C1 segment of cervical spinal cord (tissue), 14 donors: Measurements from ENCODE around the gene PDE3A.
"Not testable (repeated sequence)": the region's sequence is repeated elsewhere in the genome, so short reads cannot be mapped to it uniquely, and the experiment has no call there.

ENCODE experiments used
- DNase-seq, 14 donors: peaks; one replicate each; lab custom pipeline; 2025; lab: John Stamatoyannopoulos, UW

PDE3A gene

GRCh38 chr12:20601668-20602280 is 233.4 kb downstream of the PDE3A start:
- DNase-seq, result peak in 1 of 14 donors; percentile 4

GRCh38 chr12:20602641-20603391 is 234.5 kb downstream of the PDE3A start:
- DNase-seq, result no peak

- no peak for DNase-seq
Observed at GRCh38 chr12:20604408-20605067, 236.2 kb downstream of the PDE3A start.

- not testable (repeated sequence) for DNase-seq
Observed at GRCh38 chr12:20615020-20615419, 246.7 kb downstream of the PDE3A start.

- DNase-seq, result no peak
Observed at GRCh38 chr12:20616093-20616492, 247.8 kb downstream of the PDE3A start.

- DNase-seq, result no peak
Observed at GRCh38 chr12:20620261-20620660, 251.9 kb downstream of the PDE3A start.

- DNase-seq, result no peak
Observed at GRCh38 chr12:20624718-20625117, 256.4 kb downstream of the PDE3A start.

GRCh38 chr12:20625531-20625930 is 257.2 kb downstream of the PDE3A start:
- no peak for DNase-seq

- DNase-seq, result no peak
Observed at GRCh38 chr12:20627001-20627588, 258.8 kb downstream of the PDE3A start.

GRCh38 chr12:20628226-20628787 is 260.0 kb downstream of the PDE3A start:
- no peak for DNase-seq

- no peak for DNase-seq
Observed at GRCh38 chr12:20628999-20629398, 260.7 kb downstream of the PDE3A start.

GRCh38 chr12:20629414-20630156 is 261.2 kb downstream of the PDE3A start:
- no peak for DNase-seq

- DNase-seq, result no peak
Observed at GRCh38 chr12:20631711-20632110, 263.4 kb downstream of the PDE3A start.

- DNase-seq, result no peak
Observed at GRCh38 chr12:20641106-20641505, 272.8 kb downstream of the PDE3A start.

GRCh38 chr12:20643822-20644221 is 275.5 kb downstream of the PDE3A start:
- DNase-seq, result no peak

GRCh38 chr12:20646239-20646827 is 278.0 kb downstream of the PDE3A start:
- no peak for DNase-seq

- DNase-seq, result no peak
Observed at GRCh38 chr12:20653871-20654270, 285.5 kb downstream of the PDE3A start.

GRCh38 chr12:20656600-20656999 is 288.3 kb downstream of the PDE3A start:
- DNase-seq, result no peak

- DNase-seq, result peak in 1 of 14 donors; percentile 0
Observed at GRCh38 chr12:20657496-20657895, 289.2 kb downstream of the PDE3A start.

GRCh38 chr12:20681334-20681733 is 313.0 kb downstream of the PDE3A start:
- no peak for DNase-seq

GRCh38 chr12:20695232-20695631 is 326.9 kb downstream of the PDE3A start, which contains the start of gene SLCO1C1:
SLCO1C1 (plus strand) TSS chr12:20695332; CDS start chr12:20699577, 4,245 bp downstream.
- peak in 3 of 14 donors; percentile 3 to 21 (median 11) for DNase-seq
